GM12801 (cell line): ENCODE measurements around the gene APOBEC3B.
"Not testable (repeated sequence)": the region's sequence is repeated elsewhere in the genome, so short reads cannot be mapped to it uniquely, and the experiment has no call there.

ENCODE experiments used
- CTCF ChIP-seq: IDR thresholded peaks from one replicate; pipeline ENCODE4 v1.5.1; 2011; ENCODE audit warnings: control low read depth; ENCODE audit not compliant: insufficient read length; ENCODE audit errors: extremely low read depth

The APOBEC3B gene

GRCh38 chr22:39026509-39027150 is 44.5 kb downstream of the APOBEC3B start:
- TF ChIP-seq CTCF: no peak

- TF ChIP-seq CTCF: no peak
Measured at GRCh38 chr22:39027717-39028116, 45.6 kb downstream of the APOBEC3B start.

- no peak for TF ChIP-seq CTCF
Measured at GRCh38 chr22:39028281-39028680, 46.1 kb downstream of the APOBEC3B start.

- TF ChIP-seq CTCF: no peak
Measured at GRCh38 chr22:39029227-39029626, 47.1 kb downstream of the APOBEC3B start.

- TF ChIP-seq CTCF: no peak
Measured at GRCh38 chr22:39030705-39031104, 48.6 kb downstream of the APOBEC3B start.

- TF ChIP-seq CTCF: no peak
Measured at GRCh38 chr22:39039306-39040126, 57.4 kb downstream of the APOBEC3B start.

- TF ChIP-seq CTCF: not testable (repeated sequence)
Measured at GRCh38 chr22:39040538-39041296, 58.6 kb downstream of the APOBEC3B start, which contains the start of gene APOBEC3F. Gene APOBEC3F, plus strand, starts transcription at chr22:39040864. Its CDS starts 97 bp downstream, at chr22:39040961.
